Measurements from ENCODE around the gene TBC1D16.
"Not testable (repeated sequence)": the region's sequence is repeated elsewhere in the genome, so short reads cannot be mapped to it uniquely, and the experiment has no call there.

The TBC1D16 gene

DNA sequence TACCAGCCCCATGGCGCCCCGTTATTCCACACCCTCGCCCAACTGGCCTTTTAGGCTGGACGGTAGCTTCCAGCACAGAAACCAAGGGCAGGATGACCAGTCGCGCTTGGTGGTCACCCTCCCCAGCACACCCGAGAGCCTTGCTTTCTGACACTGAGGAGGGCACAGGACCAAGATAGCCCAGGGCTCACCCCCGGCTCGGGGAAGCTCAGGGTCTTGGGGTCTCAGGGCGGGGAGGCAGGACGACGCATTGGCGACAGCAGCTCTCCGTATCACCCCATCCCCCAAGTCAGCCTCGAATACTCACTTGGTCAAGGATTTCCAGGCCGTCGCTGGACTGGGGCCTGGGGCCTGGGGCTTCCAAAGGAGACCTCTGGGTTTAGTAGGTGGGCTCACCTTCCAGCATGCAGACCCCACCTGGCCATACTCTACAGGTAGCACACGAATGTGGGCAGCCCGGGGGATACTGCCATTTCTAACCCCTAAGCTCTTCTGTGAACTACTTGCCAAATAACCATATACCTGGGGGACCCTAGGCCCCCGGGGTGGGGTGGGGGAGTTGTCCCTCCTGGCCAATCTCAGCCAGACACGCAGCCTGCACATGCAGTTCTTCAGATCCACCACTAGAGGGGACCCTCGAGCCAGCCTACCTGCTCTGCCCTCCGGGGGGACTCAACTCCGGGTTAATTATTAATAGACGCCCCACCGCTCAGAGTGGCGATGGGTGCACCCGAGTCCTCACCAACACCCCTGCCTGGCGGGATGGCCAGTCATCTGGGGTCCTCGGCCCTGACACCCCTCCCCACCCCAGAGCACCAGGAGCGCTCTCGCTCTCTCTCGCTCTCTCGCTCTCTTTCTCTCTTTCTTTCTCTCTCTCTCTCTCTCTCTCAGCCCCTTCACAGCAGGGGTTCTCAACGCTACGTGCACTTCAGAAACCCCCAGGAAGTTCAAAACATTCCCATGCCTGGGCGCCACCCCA is 30.0 kb downstream of the TBC1D16 start:
- FAIRE-seq (peak; percentile 92), DNase-seq (ENCODE audit: low spot score) (peak; percentile 92)

DNA sequence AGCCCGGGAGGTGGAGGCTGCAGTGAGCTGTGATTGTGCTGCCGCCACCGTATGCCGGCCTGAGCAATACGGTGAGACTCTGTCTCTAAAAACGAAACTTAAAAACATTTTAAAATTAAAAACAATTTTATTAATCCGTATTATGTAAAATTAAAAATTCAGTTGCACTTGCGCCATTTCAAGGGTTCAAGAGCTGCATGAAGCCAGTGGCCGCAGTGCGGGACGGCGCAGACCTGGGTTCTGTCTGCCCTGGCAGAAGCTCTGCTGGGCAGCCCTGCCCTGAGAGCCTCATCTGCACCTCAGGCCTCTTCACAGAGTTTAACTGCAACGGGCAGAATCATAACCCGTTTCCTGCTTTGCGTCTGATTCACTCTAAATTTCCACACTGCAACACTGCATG is 31.7 kb downstream of the TBC1D16 start:
- no peak for FAIRE-seq
- DNase-seq (ENCODE audit: low spot score), result no peak

DNA sequence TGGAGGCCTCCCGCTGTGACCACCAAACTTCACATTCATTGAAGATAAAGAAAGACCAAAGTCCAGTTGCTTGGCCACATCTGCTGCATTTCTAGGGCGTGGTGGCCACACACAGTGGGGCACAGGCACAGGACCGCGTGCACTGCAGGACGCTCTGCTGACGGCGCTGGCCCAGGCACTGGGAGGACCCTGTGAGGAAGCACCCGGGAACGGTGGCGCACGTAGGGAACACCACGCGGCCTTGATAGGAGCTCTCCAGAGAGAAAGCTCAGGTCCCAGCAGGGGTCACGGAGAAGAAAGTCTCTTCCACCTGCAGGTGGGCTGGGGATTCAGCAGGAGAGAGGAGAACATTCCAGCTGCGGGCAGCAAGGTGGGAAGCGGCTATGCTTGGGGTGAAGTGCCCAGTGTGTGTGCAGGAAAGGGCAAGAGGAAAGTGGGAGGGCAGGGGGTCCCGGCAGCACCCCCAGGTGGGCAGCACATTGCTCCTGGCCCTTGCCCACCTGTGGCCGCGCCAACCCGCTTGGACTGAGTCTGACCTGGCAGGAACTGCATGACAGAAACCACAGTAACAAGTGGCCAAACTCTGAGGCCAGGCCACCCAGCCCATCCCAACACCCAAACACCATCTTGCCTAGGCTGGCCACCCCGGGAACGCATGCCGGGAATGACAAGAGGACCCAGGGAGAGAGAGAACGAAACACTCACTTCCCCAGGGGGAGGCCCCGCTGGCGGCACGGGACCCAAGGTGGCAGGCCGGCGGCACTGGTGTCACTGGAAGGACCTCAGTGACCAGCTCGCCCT is 32.8 kb downstream of the TBC1D16 start:
- DNase-seq (ENCODE audit: low spot score) (no peak), FAIRE-seq (peak; percentile 40)

DNA sequence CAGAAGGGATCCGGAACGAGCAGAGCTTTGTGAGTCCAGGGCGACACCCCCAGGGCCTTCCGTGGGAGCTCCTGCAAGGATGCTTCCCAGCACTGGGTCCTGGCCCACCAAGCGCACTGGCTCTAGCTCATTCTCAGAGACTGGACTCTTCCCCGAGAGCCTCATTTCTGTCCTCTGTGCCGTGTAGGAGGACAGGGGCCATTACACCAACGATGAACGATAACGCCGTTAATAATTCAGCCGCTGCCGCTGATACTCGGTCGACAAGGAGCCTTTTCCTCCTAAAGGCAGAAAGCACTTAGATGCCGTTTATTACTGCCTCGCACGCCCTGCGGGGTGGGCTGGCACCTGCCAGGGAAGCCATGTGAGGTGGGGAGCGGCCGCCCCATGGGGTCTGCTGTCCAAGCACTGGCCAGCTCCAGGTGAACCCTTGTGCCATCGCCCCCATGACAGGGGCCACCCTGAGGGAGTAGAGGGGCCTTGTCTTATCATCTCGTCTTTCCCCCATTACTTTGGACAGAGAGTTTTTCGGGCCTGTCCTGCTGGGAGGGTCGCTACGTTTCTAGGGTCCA is 33.5 kb downstream of the TBC1D16 start:
- DNase-seq (ENCODE audit: low spot score), result no peak
- no peak for FAIRE-seq

DNA sequence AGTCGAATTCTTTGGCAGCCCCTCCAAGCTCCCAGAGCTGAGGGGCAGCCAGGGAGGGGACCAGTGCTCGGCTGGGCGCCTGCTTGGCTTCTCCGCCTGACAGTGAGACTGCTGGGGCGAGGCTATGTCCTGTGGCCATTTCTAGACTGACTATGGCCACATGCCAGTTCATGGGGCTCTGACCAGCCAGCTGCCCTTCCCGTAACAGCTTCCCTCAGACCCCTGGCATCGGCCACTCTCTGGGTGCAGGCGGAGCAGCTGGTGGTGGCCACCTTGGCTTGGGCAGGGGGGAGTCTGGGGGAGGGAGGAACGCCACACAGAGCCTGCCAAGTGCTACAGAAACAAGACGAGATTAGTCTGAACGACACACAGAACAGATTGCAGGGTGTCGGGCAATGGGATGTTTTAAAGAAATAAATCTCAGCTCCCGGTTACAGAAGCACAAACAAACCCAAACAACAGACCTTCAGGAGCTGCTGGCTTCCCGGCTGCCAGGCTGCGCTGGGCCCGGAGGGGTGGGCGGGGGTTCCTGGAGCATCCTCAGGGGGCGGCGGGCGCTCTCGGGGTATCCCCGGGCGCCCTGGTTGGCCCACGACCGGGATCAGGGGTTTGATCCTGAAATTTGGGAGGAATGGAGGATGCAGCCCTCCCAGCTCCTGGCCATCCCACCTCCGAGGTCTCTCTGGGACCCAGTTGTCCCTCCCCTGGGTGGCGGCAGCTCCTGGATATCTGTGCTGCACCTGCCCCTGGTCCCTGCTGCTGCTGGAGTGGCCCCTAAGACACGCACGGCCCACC is 34.5 kb downstream of the TBC1D16 start:
- DNase-seq (ENCODE audit: low spot score) (no peak), FAIRE-seq (no peak)

DNA sequence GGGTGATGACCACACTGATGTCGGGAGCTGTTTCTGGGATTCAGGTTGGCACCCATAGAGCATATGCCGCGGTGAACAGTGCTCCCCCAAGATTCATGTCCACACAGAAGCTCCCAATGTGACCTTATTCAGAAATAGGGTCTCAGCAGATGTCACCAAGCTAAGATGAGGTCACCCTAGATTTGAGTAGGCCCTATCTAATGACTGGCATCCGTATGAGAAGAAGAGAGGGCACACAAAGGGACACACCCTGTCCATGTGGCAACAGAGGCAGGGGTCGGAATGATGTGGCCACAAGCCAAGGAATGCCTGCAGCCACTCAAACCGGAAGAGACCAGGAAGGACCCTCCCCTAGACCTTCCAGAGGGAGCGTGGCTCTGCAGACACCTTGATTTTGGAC is 35.5 kb downstream of the TBC1D16 start:
- no peak for DNase-seq (ENCODE audit: low spot score)
- FAIRE-seq, result no peak

DNA sequence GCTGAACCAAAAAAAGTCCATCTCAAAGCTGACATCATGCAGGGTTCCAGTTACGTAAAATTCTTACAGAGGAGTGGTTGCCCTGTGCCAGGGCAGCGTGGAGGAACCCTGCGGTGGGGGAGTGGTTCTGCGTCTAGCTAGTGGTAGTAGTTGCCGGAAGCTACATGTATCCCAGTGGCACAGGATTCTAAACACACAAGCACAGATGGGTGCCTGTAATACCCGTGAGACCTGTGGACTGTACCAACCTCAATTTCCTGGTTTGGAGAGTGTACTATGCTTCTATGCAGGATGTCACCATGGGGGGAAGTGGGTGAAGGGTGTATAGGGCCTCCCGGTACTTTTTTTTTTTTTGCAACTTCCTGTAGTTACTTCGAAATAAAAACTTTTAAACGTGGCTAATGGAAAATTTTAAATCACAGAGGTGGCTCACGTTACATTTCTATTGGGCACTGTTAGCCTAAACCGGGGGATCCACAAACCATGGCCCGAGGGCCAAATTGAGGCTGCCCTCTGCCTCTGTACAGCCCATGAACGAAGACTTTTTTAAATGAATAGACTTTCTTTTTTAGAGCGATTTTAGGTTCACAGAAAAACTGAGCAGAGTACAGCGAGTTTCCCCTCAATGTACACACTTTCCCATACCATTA is 38.5 kb downstream of the TBC1D16 start:
- DNase-seq (ENCODE audit: low spot score) (no peak), FAIRE-seq (no peak)

DNA sequence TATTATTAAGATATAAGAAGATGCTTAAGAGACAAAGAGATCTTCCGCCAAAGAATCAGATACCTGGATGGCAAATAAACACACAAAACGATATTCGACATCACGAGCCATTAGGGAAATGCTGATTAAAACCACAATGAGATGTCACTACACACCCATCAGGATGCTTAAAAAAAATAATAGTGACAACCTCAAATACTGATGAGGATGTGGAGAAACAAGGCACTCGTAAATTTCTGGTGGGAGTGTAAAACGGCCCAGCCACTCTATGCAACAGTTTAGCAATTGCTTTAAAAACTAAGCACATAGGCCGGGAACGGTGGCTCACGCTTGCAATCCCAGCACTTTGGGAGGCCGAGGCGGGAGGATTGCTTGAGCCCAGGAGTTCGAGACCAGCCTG is 39.4 kb downstream of the TBC1D16 start:
- DNase-seq (ENCODE audit: low spot score), result no peak
- FAIRE-seq, result no peak

DNA sequence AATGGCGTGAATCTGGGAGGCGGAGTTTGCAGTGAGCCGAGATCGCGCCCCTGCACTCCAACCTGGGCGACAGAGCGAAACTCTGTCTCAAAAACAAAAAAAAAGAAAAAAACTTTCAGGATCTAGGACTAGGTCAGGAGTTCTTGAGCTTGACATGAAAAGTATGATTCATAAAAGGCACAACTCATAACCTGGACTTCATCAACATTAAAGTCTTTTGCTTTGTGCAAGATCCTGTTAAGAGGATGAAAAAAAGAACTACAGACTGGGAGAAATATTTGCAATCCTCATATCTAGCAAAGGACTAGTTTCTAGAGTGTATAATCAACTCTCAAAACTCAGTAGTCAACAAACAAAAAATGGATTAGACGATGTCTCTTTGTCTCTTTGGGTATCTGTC is 40.0 kb downstream of the TBC1D16 start:
- no peak for DNase-seq (ENCODE audit: low spot score)
- no peak for FAIRE-seq

DNA sequence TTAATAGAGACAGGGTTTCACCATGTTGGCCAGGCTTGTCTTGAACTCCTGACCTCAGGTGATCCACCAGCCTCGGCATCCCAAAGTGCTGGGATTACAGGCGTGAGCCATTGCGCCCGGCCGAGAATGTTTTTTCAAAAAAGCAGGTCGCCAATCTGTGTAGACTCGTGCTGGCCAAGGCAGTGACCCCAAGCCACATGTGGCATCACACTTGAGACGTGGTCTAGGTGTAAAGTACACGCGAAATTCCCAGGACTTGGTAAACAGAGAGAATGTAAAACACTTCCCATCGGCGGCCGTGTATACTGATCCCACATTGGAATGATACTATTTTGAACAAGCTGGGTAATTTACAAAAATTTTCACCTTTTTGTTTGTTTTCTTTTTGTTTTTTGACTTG is 41.1 kb downstream of the TBC1D16 start:
- no peak for FAIRE-seq
- DNase-seq (ENCODE audit: low spot score), result no peak

DNA sequence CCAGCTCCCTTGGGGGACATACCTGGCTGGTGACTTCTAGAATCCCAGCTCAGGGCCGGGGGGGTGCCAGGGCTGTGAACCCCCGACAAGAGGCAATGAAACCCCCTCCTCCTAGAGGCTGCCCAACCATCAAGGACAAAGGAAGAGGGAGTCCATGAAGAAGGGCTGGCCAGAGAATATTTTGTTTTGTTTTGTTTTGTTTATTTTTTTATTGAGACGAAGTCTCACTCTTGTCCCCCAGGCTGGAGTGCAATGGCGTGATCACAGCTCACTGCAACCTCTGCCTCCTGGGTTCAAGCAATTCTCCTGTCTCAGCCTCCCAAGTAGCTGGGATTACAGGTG is 41.5 kb downstream of the TBC1D16 start:
- FAIRE-seq; DNase-seq (ENCODE audit: low spot score): not testable (repeated sequence)

DNA sequence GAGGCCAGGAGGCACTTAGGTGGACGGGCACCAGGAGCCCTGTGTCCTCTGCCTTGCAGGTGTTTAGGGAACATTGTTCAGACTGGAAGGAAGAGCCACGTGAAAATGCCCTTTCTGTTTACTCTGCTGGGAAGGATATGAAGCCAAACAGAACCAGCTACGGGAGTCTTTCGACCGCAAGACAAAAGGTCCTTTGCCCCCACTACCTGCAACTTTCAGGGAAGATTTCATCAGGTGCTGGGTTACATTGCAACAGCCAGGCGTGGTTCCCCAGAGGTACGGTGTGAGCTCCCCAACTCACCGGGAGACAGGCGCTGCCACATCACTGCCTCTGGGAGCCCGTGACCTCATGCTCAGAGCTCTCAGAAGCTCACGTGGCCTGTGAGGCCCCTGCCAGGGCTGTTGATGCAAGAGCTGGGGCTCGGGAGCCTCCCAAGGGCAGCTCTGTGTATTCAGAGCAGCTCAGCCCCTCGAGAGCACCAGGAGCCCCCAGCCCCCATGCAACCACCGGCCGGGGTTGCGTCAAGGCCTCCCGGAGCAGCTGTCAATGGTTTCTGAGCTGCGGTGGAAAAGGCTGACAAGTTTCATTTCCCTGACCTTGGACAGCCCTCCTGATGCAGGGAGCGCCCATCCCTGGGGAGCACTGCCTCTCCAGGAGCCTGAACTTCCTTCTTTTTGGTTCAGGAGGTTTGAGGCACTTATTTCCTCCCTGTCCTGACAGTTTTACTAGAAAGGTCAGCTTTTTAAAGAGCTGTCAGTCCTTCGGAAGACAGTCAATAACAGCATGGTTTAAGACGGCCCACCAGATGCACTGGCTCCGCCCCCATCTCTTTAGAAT is 42.1 kb downstream of the TBC1D16 start:
- FAIRE-seq, result no peak
- peak; percentile 78 for DNase-seq (ENCODE audit: low spot score)

DNA sequence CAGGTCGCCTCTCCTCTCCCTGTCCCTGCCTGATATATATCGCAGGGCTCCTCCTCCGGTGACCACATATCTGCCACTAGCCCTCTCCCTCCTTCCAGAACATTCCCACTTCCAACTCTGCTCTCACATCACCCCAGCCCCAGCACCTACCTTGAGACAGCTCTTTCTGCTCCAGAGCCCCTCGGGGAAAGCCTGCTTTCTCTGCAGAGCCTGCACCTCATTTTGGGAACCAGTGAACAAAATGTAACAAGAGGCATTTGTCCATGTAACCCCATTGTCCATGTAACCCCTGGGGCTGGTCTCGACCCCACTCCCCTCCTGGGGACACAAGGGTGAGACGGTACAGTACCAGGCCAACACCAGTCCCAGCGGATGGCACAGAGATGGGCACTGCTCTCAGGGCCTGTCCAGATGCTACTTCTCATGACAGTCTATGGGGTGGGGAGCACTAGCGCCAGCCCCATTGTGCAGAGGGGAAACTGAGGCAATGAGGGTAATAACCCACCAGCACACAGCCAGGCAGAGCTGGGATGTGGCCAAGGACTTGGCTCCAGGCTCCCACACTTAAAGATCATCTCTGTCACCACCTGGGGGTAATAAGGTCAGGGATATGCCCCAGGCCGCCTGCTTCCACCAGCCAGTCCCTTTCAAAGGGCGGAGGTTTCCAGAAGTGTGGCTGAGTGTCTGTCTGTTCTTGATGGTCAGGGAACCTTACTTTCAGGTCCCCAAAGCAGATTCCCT is 42.9 kb downstream of the TBC1D16 start:
- FAIRE-seq (no peak), DNase-seq (ENCODE audit: low spot score) (no peak)

DNA sequence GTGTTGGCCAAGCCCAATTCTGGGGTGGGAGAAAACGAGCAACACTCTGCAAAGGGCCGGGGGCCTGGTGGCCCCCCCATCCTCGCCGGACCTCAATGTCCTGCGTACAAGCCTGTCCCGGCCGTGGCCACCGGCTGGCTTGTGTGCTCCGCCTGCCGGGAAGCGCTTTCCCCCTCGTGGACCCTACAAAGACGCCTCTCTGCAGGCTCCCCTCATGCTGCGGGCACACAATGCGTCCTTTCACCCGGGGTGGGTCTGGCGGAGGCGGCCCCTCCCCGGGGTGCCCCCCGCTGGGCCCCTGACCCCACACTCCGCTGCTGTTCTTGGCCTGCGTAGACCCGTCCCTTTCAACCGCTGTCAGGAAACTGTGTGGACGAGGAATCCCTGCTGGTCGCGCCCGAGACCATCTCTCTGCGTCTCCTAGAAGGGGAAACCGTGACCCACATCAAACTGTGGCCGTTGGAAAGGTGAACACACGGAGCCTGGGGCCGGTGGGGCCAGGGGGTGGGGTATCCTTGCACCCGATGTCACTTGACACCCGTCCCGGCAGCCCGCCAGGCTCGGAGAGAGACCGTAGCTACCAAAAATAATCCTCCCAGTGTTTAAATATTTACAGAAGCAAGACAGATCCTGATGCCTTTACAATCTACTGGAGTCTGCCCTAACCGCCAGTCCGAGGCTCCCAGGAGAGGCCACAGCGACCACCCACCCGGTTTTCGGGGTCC is 43.6 kb downstream of the TBC1D16 start:
- DNase-seq (ENCODE audit: low spot score) (no peak), FAIRE-seq (no peak)

DNA sequence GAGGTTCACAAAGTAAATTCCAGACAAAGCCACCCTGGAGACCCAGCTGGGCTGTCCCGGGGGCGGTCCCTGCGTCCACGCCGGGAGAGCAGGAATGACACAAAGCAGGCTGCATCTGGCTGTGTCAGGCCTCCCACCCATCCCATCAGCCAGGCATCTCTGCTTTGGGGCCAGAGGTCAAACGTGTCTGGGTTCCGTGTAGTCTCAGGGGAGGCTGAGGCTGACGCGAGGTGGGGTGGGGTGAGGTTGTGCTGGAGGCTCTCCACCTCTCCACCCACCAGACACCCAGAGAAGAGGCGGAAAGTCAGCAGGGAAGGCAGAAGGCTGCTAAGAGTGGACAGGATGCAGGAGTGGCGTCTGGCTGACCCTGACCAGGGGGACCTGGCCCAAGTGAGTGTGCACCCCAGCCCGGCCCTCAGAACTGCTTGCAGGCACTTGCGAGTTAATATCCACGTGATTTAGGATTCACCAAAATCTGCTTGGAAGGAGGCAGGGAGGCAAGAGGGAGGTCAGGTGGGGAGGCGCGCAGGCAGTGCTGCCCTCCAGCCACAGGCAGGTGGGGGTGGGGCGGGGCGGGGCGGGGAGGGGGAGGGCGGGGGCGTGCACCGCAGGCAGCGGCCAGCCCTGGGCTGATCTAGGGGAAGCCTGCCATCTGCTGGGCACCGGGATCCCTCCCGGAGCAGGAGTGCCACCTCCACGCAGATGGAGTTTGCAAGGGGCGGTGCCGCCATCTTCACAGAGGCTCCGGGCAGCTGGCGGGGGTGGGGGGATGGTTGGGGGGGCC is 44.3 kb downstream of the TBC1D16 start:
- FAIRE-seq (peak; percentile 93), DNase-seq (ENCODE audit: low spot score) (peak; percentile 98)

DNA sequence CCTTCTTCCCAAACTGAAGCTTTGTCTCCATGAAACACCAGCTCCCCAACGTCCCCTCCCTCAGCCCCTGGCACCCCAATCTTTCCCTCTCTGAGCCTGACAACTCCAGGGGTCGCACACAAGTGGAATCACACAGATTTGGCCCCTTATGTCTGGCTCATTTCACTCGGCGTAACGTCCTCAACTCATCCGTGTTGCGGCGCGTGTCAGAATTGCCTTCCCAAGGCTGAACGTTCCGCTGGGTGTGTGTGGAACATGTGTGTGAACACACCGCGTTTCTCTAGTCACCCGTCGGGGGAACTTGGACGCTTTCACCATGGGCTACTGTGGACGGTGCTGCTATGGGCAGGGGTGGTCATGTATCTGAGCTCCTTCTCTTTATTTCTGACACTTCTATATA is 45.0 kb downstream of the TBC1D16 start:
- DNase-seq (ENCODE audit: low spot score), result no peak
- no peak for FAIRE-seq

DNA sequence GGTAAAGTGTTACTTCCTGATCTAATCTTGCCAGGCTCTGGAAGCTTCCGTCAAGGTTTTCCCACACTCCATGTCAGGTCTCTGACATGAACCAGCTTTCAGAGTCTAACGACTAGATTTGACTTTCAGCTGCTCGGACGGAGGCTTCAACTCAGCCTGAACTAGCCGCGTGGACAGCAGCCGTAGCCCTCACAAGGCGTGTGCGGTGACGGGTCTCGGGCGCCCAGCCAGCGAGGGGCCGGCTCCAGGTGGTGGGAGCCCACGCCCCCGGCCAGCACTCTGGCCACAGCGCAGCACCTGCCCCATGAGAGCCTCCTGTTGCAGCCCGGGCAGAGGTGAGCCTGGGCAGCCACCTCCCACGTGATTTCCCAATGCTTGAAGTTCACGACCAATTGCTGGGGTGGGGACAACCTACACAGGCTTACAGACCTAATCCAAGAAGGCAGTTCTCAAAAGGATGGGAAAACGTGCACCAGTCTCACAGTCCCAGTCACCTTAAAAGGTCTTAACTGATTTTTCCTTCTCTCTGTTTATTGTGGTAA is 45.5 kb downstream of the TBC1D16 start:
- no peak for FAIRE-seq

More for the DNA sequence above, 45.5 kb downstream of the TBC1D16 start:
- no peak for DNase-seq (ENCODE audit: low spot score)

All from urothelium cell line (cell line).